Left ventricle myocardium superior (tissue), 1 donor: ENCODE results near the gene SOWAHB. TPM values are rescaled to one million over a fixed set of nuclear protein-coding genes. Genes with fewer than 3 reads are reported as not detected.

Experiments used
- ATAC-seq: fragments of 200-7000 bp; cut with Tn5 transposase; one replicate; pipeline ENCODE4 v1.9.1; 2020; ENCODE audit warnings: mild to moderate bottlenecking, moderate library complexity
- DNase-seq: peaks from one replicate; pipeline ENCODE4 v3.0.0-alpha.2; 2020
- intact Hi-C: fragments of 100-400 bp; cut with micrococcal nuclease; formaldehyde crosslinking; loops from one replicate; pipeline ENCODE4 v1.11.0; 2022
- total RNA-seq: library from RNA; stranded (reverse); fragmentation: NEBNext Ultra II Directional; extraction: Animal tissue kit (Norgen Biotek cat#: 25700); gene quantifications from one replicate; pipeline ENCODE4 v1.2.1, GENCODE V29; 2021
- donor health status: DM: no; HTN: yes; CAD: no; lungs with severe emphysema.

Gene SOWAHB
- total RNA-seq, 1 donor from 2014 or later = not detected

GRCh38 chr4:76866641-76867040 lies 31.3 kb downstream of the SOWAHB start:
- intact Hi-C loops = no loop called here

GRCh38 chr4:76858319-76858718 lies 39.6 kb downstream of the SOWAHB start:
- intact Hi-C loops = no loop called here
- ATAC-seq = no peak
- no peak for DNase-seq

More at GRCh38 chr4:76866641-76867040, 31.3 kb downstream of the SOWAHB start:
- ATAC-seq (no peak), DNase-seq (no peak)

- intact Hi-C loops = no loop called here
- DNase-seq (no peak), ATAC-seq (peak; percentile 50)
Observed at GRCh38 chr4:76857074-76857409, 40.9 kb downstream of the SOWAHB start.

GRCh38 chr4:76856243-76857073 lies 41.5 kb downstream of the SOWAHB start:
- DNase-seq (no peak), ATAC-seq (peak; percentile 13)
- intact Hi-C loops = no loop called here

GRCh38 chr4:76854858-76855257 lies 43.1 kb downstream of the SOWAHB start:
- DNase-seq = no peak
- intact Hi-C loops = no loop called here
- ATAC-seq = no peak

GRCh38 chr4:76851375-76851774 lies 46.6 kb downstream of the SOWAHB start:
- no peak for ATAC-seq
- intact Hi-C loops = no loop called here
- DNase-seq = no peak

- DNase-seq (no peak), ATAC-seq (no peak)
- intact Hi-C loops = no loop called here
Observed at GRCh38 chr4:76850010-76850441, 47.9 kb downstream of the SOWAHB start.

Other genes starting within 250 kb of the SOWAHB start
- 24.7 TPM for gene SEPTIN11, start 51.6 kb upstream of the SOWAHB start, total RNA-seq
- gene CCNI, start 177.8 kb upstream of the SOWAHB start, total RNA-seq = 294 TPM